ENCODE results near the gene SLC39A11. TPM values are rescaled to one million over a fixed set of nuclear protein-coding genes. Genes with fewer than 3 reads are reported as not detected.

SLC39A11 gene
- total RNA-seq, 1 experiment from 2014 or later = 56.1 TPM

GRCh38 chr17:73025041-73025560, 67.4 kb downstream of the SLC39A11 start:
- H3K27me3 ChIP-seq (ENCODE audit: control insufficient read depth, insufficient read depth, low read length) = no peaks in the 10 kb centered on the region
- DNase-seq (ENCODE audit: low read depth, low spot score) (no peak), ATAC-seq (no peak)
- TF ChIP-seq REST (IDR thresholded peaks at IDR 0.05; ENCODE audit: insufficient read depth in 1 of 2, low read depth in 2 of 2, low read length in 1 of 2) = no peak
- TF ChIP-seq POLR2AphosphoS5 (IDR thresholded peaks at IDR 0.05; ENCODE audit: low read depth, low read length) = no peak
- TF ChIP-seq CTCF (IDR thresholded peaks at IDR 0.05) = no peak
- TF ChIP-seq TCF7L2 (IDR thresholded peaks at IDR 0.05; ENCODE audit: low read depth, low read length) = no peak
- no peak for TF ChIP-seq SIN3A (IDR thresholded peaks at IDR 0.05; ENCODE audit: borderline replicate concordance, insufficient read depth, low read depth, low read length)
- no peak overlapping the region for H3K27ac ChIP-seq (ENCODE audit: low read length)
- no peaks in the 10 kb centered on the region for H3K36me3 ChIP-seq (ENCODE audit: control insufficient read depth, insufficient read depth, low read length)
- H3K9me3 ChIP-seq (ENCODE audit: control insufficient read depth, insufficient read depth, low read depth, low read length) = no peaks in the 10 kb centered on the region
- CTCF ChIA-PET = no interaction called here
- BruUV-seq (replicated peaks) = no TSS peak
- H3K4me1 ChIP-seq (ENCODE audit: control insufficient read depth, insufficient read depth, low read length) = no peaks in the 10 kb centered on the region
- POLR2A ChIA-PET = no interaction called here
- in situ Hi-C loops (cut with HindIII; ENCODE audit: low pct_unique_long_range_greater_than_20kb, low sequenced_read_pairs) (no loop called here), intact Hi-C loops (cut with micrococcal nuclease; ENCODE audit: unreplicated experiment) (no loop called here)
- no peak overlapping the region for H3K4me3 ChIP-seq (ENCODE audit: low read depth in 2 of 2, low read length in 2 of 2)

GRCh38 chr17:73023759-73024158, 68.7 kb downstream of the SLC39A11 start:
- TF ChIP-seq REST (IDR thresholded peaks at IDR 0.05; ENCODE audit: insufficient read depth in 1 of 2, low read depth in 2 of 2, low read length in 1 of 2) (no peak), CTCF (IDR thresholded peaks at IDR 0.05) (no peak), SIN3A (IDR thresholded peaks at IDR 0.05; ENCODE audit: borderline replicate concordance, insufficient read depth, low read depth, low read length) (no peak), TCF7L2 (IDR thresholded peaks at IDR 0.05; ENCODE audit: low read depth, low read length) (no peak), POLR2AphosphoS5 (IDR thresholded peaks at IDR 0.05; ENCODE audit: low read depth, low read length) (no peak)
- Histone ChIP-seq H3K27me3 (ENCODE audit: control insufficient read depth, insufficient read depth, low read length) (no peaks in the 10 kb centered on the region), H3K9me3 (ENCODE audit: control insufficient read depth, insufficient read depth, low read depth, low read length) (peaks cover 7% of the 10 kb centered on the region; the same call in 1 of the 2 replicates), H3K4me3 (ENCODE audit: low read depth in 2 of 2, low read length in 2 of 2) (no peak overlapping the region), H3K36me3 (ENCODE audit: control insufficient read depth, insufficient read depth, low read length) (no peaks in the 10 kb centered on the region), H3K27ac (ENCODE audit: low read length) (no peak overlapping the region), H3K4me1 (ENCODE audit: control insufficient read depth, insufficient read depth, low read length) (no peaks in the 10 kb centered on the region)
- DNase-seq (ENCODE audit: low read depth, low spot score) = no peak
- intact Hi-C loops (cut with micrococcal nuclease; ENCODE audit: unreplicated experiment) (no loop called here), in situ Hi-C loops (cut with HindIII; ENCODE audit: low pct_unique_long_range_greater_than_20kb, low sequenced_read_pairs) (no loop called here)
- BruUV-seq (replicated peaks) = no TSS peak
- ATAC-seq = no peak
- CTCF ChIA-PET = no interaction called here
- POLR2A ChIA-PET = no interaction called here

Measured in Panc1 (cell line).